Osteoblast (primary cell): ENCODE measurements around the gene CARNS1. TPM values are rescaled to one million over a fixed set of nuclear protein-coding genes. Genes with fewer than 3 reads are reported as not detected.

Experiments
- DNase-seq: peaks from one replicate; pipeline ENCODE4 v3.0.0; 2011; ENCODE audit warnings: low spot score, mixed read lengths; ENCODE audit not compliant: insufficient read length; ENCODE audit errors: missing footprints
- H2AFZ ChIP-seq: 2 replicates; pipeline ENCODE4 v1.6.0; 2011; ENCODE audit warnings: mild to moderate bottlenecking, low read length
- H3K27ac ChIP-seq: 2 replicates; pipeline ENCODE4 v1.5.1; 2011; ENCODE audit warnings: mild to moderate bottlenecking, low read depth, low read length, moderate library complexity
- H3K27me3 ChIP-seq: 2 replicates; pipeline ENCODE4 v1.6.0; 2012; ENCODE audit warnings: mild to moderate bottlenecking, control low read depth, inconsistent platforms, low read length, moderate library complexity; ENCODE audit not compliant: insufficient read depth
- H3K36me3 ChIP-seq: 2 replicates; pipeline ENCODE4 v1.5.1; 2011; ENCODE audit warnings: mild to moderate bottlenecking, low read length, control low read depth, moderate library complexity; ENCODE audit not compliant: insufficient read depth
- H3K4me1 ChIP-seq: 2 replicates; pipeline ENCODE4 v1.5.1; 2011; ENCODE audit warnings: mild to moderate bottlenecking, low read length, control low read depth, moderate library complexity; ENCODE audit not compliant: insufficient read depth
- H3K4me2 ChIP-seq: 2 replicates; pipeline ENCODE4 v1.6.0; 2011; ENCODE audit warnings: mild to moderate bottlenecking, low read length; ENCODE audit not compliant: insufficient read depth
- H3K4me3 ChIP-seq: fragments of 200-600 bp; sonication (generic); 3 replicates; pipeline ENCODE4 v1.5.1; 2012; ENCODE audit warnings: mild to moderate bottlenecking, low read length, inconsistent platforms; ENCODE audit not compliant: insufficient read depth
- H3K79me2 ChIP-seq: 2 replicates; pipeline ENCODE4 v1.6.0; 2012; ENCODE audit warnings: mild to moderate bottlenecking, low read length, control low read depth, inconsistent platforms; ENCODE audit not compliant: insufficient read depth
- H3K9me3 ChIP-seq: 2 replicates; pipeline ENCODE4 v1.5.1; 2011; ENCODE audit warnings: low read depth, low read length, control low read depth
- H4K20me1 ChIP-seq: 2 replicates; pipeline ENCODE4 v1.6.0; 2012; ENCODE audit warnings: mild to moderate bottlenecking, low read length, control low read depth; ENCODE audit not compliant: insufficient read depth
- total RNA-seq: library from RNA; depleted of rRNA; stranded (reverse); fragments of >200 nt; gene quantifications from 2 replicates; pipeline ENCODE4 v1.2.3, GENCODE V29; 2012
- TF ChIP-seq, protein P1 (sequence below): IDR thresholded peaks from 2 replicates; pipeline ENCODE4 v1.5.1; 2011; ENCODE audit warnings: mild to moderate bottlenecking, low read depth, low read length, moderate library complexity; ENCODE audit errors: extremely low read depth

CARNS1 gene
- total RNA-seq, 1 donor: under 0.01 TPM

DNA sequence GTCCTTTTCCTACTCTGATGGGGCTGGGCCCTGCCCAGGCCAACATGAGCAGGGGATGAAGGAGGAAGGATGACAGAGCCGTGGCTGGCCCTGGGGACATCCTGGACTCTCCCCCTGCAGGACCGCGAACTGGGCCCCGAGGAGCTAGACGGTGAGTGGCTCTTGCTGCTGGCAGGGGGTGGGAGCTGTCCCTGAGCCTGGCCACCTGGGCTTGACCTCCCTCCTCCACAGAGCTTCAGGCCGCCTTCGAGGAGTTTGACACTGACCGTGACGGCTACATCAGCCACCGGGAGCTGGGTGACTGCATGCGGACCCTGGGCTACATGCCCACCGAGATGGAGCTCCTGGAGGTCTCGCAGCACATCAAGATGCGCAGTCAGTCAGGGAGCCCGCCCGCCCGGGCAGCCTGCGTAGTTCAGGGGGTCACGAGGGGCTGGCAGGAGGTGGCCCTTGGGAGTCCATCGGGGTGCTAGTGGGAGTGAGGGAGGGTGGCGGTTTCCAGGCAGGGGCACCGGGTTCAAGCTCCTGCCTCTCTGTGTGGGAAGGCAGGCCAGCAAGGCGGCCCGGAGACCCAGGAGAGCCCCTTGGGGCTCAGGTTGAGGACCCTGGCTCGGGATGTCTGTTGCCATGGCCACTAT lies 40.7 kb downstream of the CARNS1 start:
- no peak overlapping the region for H2AFZ ChIP-seq
- H3K9me3 ChIP-seq: no peaks in the 10 kb centered on the region
- TF ChIP-seq, protein P1, sequence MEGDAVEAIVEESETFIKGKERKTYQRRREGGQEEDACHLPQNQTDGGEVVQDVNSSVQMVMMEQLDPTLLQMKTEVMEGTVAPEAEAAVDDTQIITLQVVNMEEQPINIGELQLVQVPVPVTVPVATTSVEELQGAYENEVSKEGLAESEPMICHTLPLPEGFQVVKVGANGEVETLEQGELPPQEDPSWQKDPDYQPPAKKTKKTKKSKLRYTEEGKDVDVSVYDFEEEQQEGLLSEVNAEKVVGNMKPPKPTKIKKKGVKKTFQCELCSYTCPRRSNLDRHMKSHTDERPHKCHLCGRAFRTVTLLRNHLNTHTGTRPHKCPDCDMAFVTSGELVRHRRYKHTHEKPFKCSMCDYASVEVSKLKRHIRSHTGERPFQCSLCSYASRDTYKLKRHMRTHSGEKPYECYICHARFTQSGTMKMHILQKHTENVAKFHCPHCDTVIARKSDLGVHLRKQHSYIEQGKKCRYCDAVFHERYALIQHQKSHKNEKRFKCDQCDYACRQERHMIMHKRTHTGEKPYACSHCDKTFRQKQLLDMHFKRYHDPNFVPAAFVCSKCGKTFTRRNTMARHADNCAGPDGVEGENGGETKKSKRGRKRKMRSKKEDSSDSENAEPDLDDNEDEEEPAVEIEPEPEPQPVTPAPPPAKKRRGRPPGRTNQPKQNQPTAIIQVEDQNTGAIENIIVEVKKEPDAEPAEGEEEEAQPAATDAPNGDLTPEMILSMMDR: no peak
- no peaks in the 10 kb centered on the region for H3K79me2 ChIP-seq
- H3K4me1 ChIP-seq: no peaks in the 10 kb centered on the region
- H3K27ac ChIP-seq: no peak overlapping the region
- H3K27me3 ChIP-seq: peaks cover 2% of the 10 kb centered on the region
- no peaks in the 10 kb centered on the region for H4K20me1 ChIP-seq
- DNase-seq: peak; percentile 69
- no peak overlapping the region for H3K4me3 ChIP-seq
- no peaks in the 10 kb centered on the region for H3K36me3 ChIP-seq
- H3K4me2 ChIP-seq: no peak overlapping the region

DNA sequence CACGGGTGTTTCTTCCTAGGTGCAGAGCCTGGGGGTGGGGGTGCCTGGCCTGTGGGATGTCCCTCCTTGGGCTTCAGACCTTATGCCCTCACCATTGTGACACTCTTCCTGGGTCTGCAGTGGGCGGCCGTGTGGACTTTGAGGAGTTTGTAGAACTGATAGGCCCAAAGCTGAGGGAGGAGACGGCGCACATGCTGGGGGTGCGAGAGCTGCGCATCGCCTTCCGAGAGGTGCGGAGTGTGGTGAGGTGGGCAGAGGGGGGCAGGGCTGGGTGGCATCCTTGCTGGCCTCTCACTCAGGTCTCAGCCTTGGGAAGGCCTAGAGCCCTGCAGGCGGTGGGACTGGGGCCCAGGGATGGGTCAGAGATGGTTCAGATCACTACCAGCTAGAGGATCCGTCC lies 42.0 kb downstream of the CARNS1 start:
- H3K9me3 ChIP-seq: no peaks in the 10 kb centered on the region
- H3K27ac ChIP-seq: no peak overlapping the region
- no peaks in the 10 kb centered on the region for H3K4me1 ChIP-seq
- H2AFZ ChIP-seq: no peak overlapping the region
- peak; percentile 59 for DNase-seq
- peaks cover 3% of the 10 kb centered on the region for H3K27me3 ChIP-seq
- no peak overlapping the region for H3K4me2 ChIP-seq
- H3K4me3 ChIP-seq: no peak overlapping the region
- no peaks in the 10 kb centered on the region for H3K36me3 ChIP-seq
- TF ChIP-seq, protein P1: no peak
- no peaks in the 10 kb centered on the region for H3K79me2 ChIP-seq
- no peaks in the 10 kb centered on the region for H4K20me1 ChIP-seq

DNA sequence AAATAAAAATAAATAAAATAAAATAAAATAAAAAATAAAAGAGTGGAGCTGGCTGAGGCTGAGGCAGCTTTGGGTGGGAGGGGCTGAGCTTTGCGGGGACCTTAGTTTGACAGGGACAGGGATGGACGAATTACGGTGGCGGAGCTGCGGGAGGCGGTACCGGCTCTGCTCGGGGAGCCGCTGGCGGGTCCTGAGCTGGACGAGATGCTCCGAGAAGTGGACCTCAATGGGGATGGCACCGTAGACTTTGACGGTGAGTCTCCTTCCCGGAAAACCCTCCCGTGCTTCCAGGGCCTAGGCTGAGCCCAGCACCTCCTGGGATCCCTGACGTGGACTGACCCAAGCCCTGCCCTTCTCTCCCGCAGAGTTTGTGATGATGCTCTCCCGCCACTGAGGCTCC lies 42.8 kb downstream of the CARNS1 start:
- Histone ChIP-seq H3K27me3 (peaks cover 3% of the 10 kb centered on the region), H3K4me3 (no peak overlapping the region), H2AFZ (no peak overlapping the region), H3K36me3 (no peaks in the 10 kb centered on the region), H3K9me3 (no peaks in the 10 kb centered on the region), H3K79me2 (no peaks in the 10 kb centered on the region), H3K4me1 (no peaks in the 10 kb centered on the region), H3K4me2 (no peak overlapping the region), H4K20me1 (no peaks in the 10 kb centered on the region), H3K27ac (no peak overlapping the region)
- TF ChIP-seq, protein P1: no peak
- peak; percentile 41 for DNase-seq

DNA sequence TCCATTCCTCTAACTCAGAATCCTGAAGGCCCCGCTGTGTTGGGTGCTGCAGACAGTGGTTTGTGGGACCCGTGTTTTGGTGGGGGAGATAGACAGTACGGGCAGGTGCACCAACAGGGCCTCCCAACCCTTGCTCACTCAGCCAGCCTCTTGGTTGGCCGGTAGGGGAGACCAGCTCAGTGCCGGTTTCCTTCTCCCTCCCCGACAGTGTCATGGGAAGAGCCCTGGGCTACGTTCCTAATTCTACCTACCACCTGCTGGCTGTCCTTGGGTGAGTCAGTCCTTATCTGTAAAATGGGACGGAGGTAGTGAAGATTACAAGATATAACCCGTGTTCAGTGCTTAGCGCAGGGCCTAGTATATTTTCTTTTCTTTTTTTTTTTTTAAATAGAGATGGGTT lies 47.7 kb downstream of the CARNS1 start:
- TF ChIP-seq, protein P1: no peak
- no peaks in the 10 kb centered on the region for H3K9me3 ChIP-seq
- no peak overlapping the region for H2AFZ ChIP-seq
- no peak overlapping the region for H3K4me2 ChIP-seq
- peak; percentile 31 for DNase-seq
- no peak overlapping the region for H3K4me3 ChIP-seq
- H3K36me3 ChIP-seq: no peaks in the 10 kb centered on the region
- H3K27me3 ChIP-seq: peaks cover 3% of the 10 kb centered on the region
- H4K20me1 ChIP-seq: no peaks in the 10 kb centered on the region
- peaks cover 18% of the 10 kb centered on the region for H3K4me1 ChIP-seq
- no peak overlapping the region for H3K27ac ChIP-seq
- peaks cover 7% of the 10 kb centered on the region for H3K79me2 ChIP-seq
